C4-2B (cell line): ENCODE data around the gene YIF1A.

Experiments used
- ZFX ChIP-seq: fragments of 450-650 bp; IDR thresholded peaks from 2 replicates; pipeline ENCODE4 v1.6.1; 2017
- TF ChIP-seq, protein P1 (sequence below): fragments of 450-650 bp; conservative IDR thresholded peaks from 2 replicates; pipeline ENCODE4 v1.5.1; 2017; ENCODE audit warnings: mild to moderate bottlenecking

DNA sequence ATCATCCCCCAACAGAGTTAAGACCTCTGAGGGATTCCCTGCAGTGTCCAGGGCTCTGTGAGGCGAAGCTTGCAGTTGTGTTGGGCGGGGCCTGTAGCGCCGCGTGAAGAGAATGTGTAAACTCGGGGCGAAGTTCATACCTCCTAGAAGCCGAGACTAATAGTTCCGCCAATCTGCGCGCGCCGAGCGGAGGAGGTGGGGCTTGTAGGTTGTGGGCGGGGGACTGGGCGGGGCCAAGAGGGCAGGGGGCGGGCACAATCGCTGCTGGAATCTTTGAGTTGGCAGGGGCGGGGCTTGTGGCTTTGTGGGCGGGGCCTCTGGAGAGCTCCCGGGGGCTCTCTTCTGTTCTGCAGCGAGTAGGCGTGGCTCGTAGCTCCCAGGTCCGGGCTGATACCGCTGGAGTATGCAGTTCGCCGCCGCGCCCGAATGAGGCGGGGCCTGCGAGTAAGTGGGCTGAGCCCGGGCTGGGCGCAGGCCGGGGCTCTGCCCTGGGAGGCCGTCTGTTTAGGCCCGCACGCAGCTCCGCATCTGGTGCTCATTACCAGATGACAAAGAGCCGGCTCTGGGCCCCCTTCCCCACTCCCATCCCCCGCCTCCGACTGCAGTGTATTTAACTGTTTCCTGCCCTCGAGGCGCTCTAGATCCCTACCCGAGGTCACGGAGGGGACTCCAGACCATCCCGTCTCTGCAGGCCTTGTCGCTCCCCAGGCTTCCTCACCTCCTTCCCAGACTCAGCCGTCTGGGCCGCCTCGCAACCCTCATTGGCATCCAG, 23.8 kb upstream of the YIF1A start:
- TF ChIP-seq, protein P1, sequence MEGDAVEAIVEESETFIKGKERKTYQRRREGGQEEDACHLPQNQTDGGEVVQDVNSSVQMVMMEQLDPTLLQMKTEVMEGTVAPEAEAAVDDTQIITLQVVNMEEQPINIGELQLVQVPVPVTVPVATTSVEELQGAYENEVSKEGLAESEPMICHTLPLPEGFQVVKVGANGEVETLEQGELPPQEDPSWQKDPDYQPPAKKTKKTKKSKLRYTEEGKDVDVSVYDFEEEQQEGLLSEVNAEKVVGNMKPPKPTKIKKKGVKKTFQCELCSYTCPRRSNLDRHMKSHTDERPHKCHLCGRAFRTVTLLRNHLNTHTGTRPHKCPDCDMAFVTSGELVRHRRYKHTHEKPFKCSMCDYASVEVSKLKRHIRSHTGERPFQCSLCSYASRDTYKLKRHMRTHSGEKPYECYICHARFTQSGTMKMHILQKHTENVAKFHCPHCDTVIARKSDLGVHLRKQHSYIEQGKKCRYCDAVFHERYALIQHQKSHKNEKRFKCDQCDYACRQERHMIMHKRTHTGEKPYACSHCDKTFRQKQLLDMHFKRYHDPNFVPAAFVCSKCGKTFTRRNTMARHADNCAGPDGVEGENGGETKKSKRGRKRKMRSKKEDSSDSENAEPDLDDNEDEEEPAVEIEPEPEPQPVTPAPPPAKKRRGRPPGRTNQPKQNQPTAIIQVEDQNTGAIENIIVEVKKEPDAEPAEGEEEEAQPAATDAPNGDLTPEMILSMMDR, result no peak
- TF ChIP-seq ZFX, result no peak
